Subcutaneous preadipocyte (primary cell): ENCODE data around the gene PRPF38B. TPM values are rescaled to one million over a fixed set of nuclear protein-coding genes. Genes with fewer than 3 reads are reported as not detected.

Experiments used
- total RNA-seq: library from RNA; depleted of rRNA; stranded (reverse); fragments of >200 nt; gene quantifications from 2 replicates; pipeline ENCODE4 v1.2.3, GENCODE V29; 2012

Gene PRPF38B
- total RNA-seq = 12.9 and 20.3 TPM in 2 replicates

GRCh38 chr1:108691942-108692723, at the start of gene PRPF38B:
Gene PRPF38B, plus strand, starts transcription at chr1:108692310. Its CDS starts 282 bp downstream, at chr1:108692592.

GRCh38 chr1:108661030-108661609, 31.0 kb upstream of the PRPF38B start, which contains the start of gene HENMT1:
Gene HENMT1, minus strand, starts transcription at chr1:108661093. Its CDS starts 1,209 bp downstream, at chr1:108659884.

GRCh38 chr1:108712606-108713150, 20.6 kb downstream of the PRPF38B start, which contains the start of gene FNDC7:
Gene FNDC7, plus strand, starts transcription at chr1:108712908. Its CDS starts 26 bp downstream, at chr1:108712934.

GRCh38 chr1:108746382-108747170, 54.5 kb downstream of the PRPF38B start, which contains the start of gene STXBP3:
Gene STXBP3, plus strand, starts transcription at chr1:108746674. Its CDS starts 64 bp downstream, at chr1:108746738.

Other genes with a start within 250 kb of the PRPF38B start
- not detected in 2 replicates for gene NBPF6, start 242.0 kb upstream of the PRPF38B start, total RNA-seq
- 10.7 and 17.8 TPM in 2 replicates for gene EEIG2, start 132.2 kb upstream of the PRPF38B start, total RNA-seq
- 2.0 and 2.6 TPM in 2 replicates for gene HENMT1, start 31.2 kb upstream of the PRPF38B start, total RNA-seq
- gene FNDC7, start 20.6 kb downstream of the PRPF38B start, total RNA-seq = not detected in 2 replicates
- gene STXBP3, start 54.4 kb downstream of the PRPF38B start, total RNA-seq = 34.2 and 38.1 TPM in 2 replicates
- 0.73 and 1.2 TPM in 2 replicates for gene AKNAD1, start 164.8 kb downstream of the PRPF38B start, total RNA-seq
- 50.3 and 76.4 TPM in 2 replicates for gene GPSM2, start 184.7 kb downstream of the PRPF38B start, total RNA-seq